CD4-positive, CD25-positive, alpha-beta regulatory T cell (primary cell): ENCODE results near the gene UBASH3A. TPM values are rescaled to one million over a fixed set of nuclear protein-coding genes. Genes with fewer than 3 reads are reported as not detected.
A peak's percentile ranks its signal among the peaks of the same experiment; 100 is the strongest.

Source experiments
- ATAC-seq, 2 donors: fragments of 150-1000 bp; cut with Tn5 transposase; one replicate each; pipeline ENCODE4 v1.10.0; 2021; ENCODE audit warnings: low read depth in 2 of 2, moderate number of reproducible peaks in 2 of 2, moderate library complexity in 1 of 2
- DNase-seq, 3 donors: peaks; one replicate each; pipeline versions ENCODE4 v3.0.0 to v3.0.0-alpha.2; 2012 to 2022; ENCODE audit warnings: mixed read lengths in 1 of 3
- H3K27ac ChIP-seq: one replicate; pipeline ENCODE4 v1.7.0; 2013; ENCODE audit warnings: mild to moderate bottlenecking, low read length; ENCODE audit not compliant: insufficient read depth, poor library complexity, severe bottlenecking
- H3K27me3 ChIP-seq: one replicate; pipeline ENCODE4 v1.7.0; 2013; ENCODE audit warnings: low read length; ENCODE audit not compliant: control insufficient read depth, insufficient read depth
- H3K36me3 ChIP-seq: one replicate; pipeline ENCODE4 v1.7.0; 2013; ENCODE audit warnings: mild to moderate bottlenecking, low read length, moderate library complexity; ENCODE audit not compliant: control insufficient read depth, insufficient read depth
- H3K4me1 ChIP-seq: 2 replicates; pipeline ENCODE4 v1.7.0; 2013; ENCODE audit warnings: mild to moderate bottlenecking, low read length; ENCODE audit not compliant: insufficient read depth, control insufficient read depth, poor library complexity, severe bottlenecking
- H3K4me3 ChIP-seq: one replicate; pipeline ENCODE4 v1.7.0; 2013; ENCODE audit warnings: low read depth, mild to moderate bottlenecking, low read length, moderate library complexity
- H3K9me3 ChIP-seq, 2 experiments: 1 replicate in 1 of 2; 2 replicates in 1 of 2; pipeline ENCODE4 v1.7.0; 2013; ENCODE audit warnings: low read length in 2 of 2, mild to moderate bottlenecking in 1 of 2, moderate library complexity in 1 of 2; ENCODE audit not compliant: control insufficient read depth in 2 of 2
- H3K27ac Mint-ChIP-seq, 3 donors: one replicate each; pipeline ENCODE4 v1.8.0; 2020 to 2022; ENCODE audit warnings: mild to moderate bottlenecking in 3 of 3, mixed read lengths in 3 of 3, moderate library complexity in 2 of 3
- H3K27me3 Mint-ChIP-seq: one replicate; pipeline ENCODE4 v1.8.0; 2022; ENCODE audit warnings: mild to moderate bottlenecking, mixed read lengths
- H3K36me3 Mint-ChIP-seq: one replicate; pipeline ENCODE4 v1.8.0; 2020; ENCODE audit warnings: mixed read lengths
- H3K4me1 Mint-ChIP-seq, 4 donors: one replicate each; pipeline ENCODE4 v1.8.0; 2020 to 2022; ENCODE audit warnings: mixed read lengths in 4 of 4, mild to moderate bottlenecking in 1 of 4
- H3K4me3 Mint-ChIP-seq, 4 donors: one replicate each; pipeline ENCODE4 v1.8.0; 2020 to 2022; ENCODE audit warnings: mild to moderate bottlenecking in 4 of 4, mixed read lengths in 4 of 4, moderate library complexity in 3 of 4
- H3K9me3 Mint-ChIP-seq, 7 donors: one replicate each; pipeline ENCODE4 v1.8.0; 2020 to 2022; ENCODE audit warnings: mixed read lengths in 7 of 7, mild to moderate bottlenecking in 3 of 7, moderate library complexity in 2 of 7
- polyA plus RNA-seq, 4 donors: library from polyadenylated mRNA; unstranded; fragments of 300-500 nt; fragmentation: Illumina TruSeq; gene quantifications; one replicate each; pipeline ENCODE4 v1.2.3, GENCODE V29; 2021
- total RNA-seq: library from RNA; stranded (reverse); gene quantifications from one replicate; pipeline ENCODE4 v1.2.3, GENCODE V29; 2022

The UBASH3A gene
- total and polyA plus RNA-seq, 5 donors from 2014 or later, result 36.2 to 56.0 (median 47.9) TPM

- peak overlapping the region in 1 of 3 donors; percentile 72 for H3K27ac Mint-ChIP-seq
- no peak for ATAC-seq
These were observed 75.9 kb downstream of the UBASH3A start for GRCh38 chr21:42479582-42479981.

GRCh38 chr21:42480736-42481135 is 77.0 kb downstream of the UBASH3A start:
- ATAC-seq (no peak), DNase-seq (no peak)
- Histone ChIP-seq H3K27ac (no peak overlapping the region), H3K36me3 (no peaks in the 10 kb centered on the region), H3K9me3 (no peaks in the 10 kb centered on the region), H3K27me3 (peaks cover 8% of the 10 kb centered on the region), H3K4me1 (no peaks in the 10 kb centered on the region), H3K4me3 (no peak overlapping the region)
- H3K4me3 Mint-ChIP-seq, result no peak overlapping the region
- peaks cover 24% of the 10 kb centered on the region for H3K27me3 Mint-ChIP-seq
- H3K36me3 Mint-ChIP-seq, result no peaks in the 10 kb centered on the region
- H3K27ac Mint-ChIP-seq, result no peak overlapping the region
- H3K4me1 Mint-ChIP-seq, result no peaks in the 10 kb centered on the region
- no peaks in the 10 kb centered on the region for H3K9me3 Mint-ChIP-seq

More at GRCh38 chr21:42479582-42479981, 75.9 kb downstream of the UBASH3A start:
- H3K4me1 Mint-ChIP-seq, result peaks cover 0 to 2% (median under 1%) of the 10 kb centered on the region in 4 donors
- Histone ChIP-seq H3K4me3 (no peak overlapping the region), H3K27ac (no peak overlapping the region), H3K4me1 (no peaks in the 10 kb centered on the region), H3K9me3 (no peaks in the 10 kb centered on the region), H3K27me3 (peaks cover 2% of the 10 kb centered on the region), H3K36me3 (no peaks in the 10 kb centered on the region)
- H3K27me3 Mint-ChIP-seq, result peaks cover 23% of the 10 kb centered on the region
- no peaks in the 10 kb centered on the region for H3K36me3 Mint-ChIP-seq
- H3K9me3 Mint-ChIP-seq, result no peaks in the 10 kb centered on the region
- no peak overlapping the region for H3K4me3 Mint-ChIP-seq
- DNase-seq, result no peak

GRCh38 chr21:42481169-42481568 is 77.5 kb downstream of the UBASH3A start:
- H3K4me1 Mint-ChIP-seq, result no peaks in the 10 kb centered on the region
- no peak overlapping the region for H3K27ac Mint-ChIP-seq
- H3K9me3 Mint-ChIP-seq, result no peaks in the 10 kb centered on the region
- Histone ChIP-seq H3K27ac (no peak overlapping the region), H3K9me3 (no peaks in the 10 kb centered on the region), H3K4me1 (no peaks in the 10 kb centered on the region), H3K27me3 (peaks cover 8% of the 10 kb centered on the region), H3K36me3 (no peaks in the 10 kb centered on the region), H3K4me3 (no peak overlapping the region)
- DNase-seq (no peak), ATAC-seq (no peak)
- H3K36me3 Mint-ChIP-seq, result no peaks in the 10 kb centered on the region
- peaks cover 24% of the 10 kb centered on the region for H3K27me3 Mint-ChIP-seq
- no peak overlapping the region for H3K4me3 Mint-ChIP-seq

GRCh38 chr21:42484966-42485365 is 81.3 kb downstream of the UBASH3A start:
- no peak overlapping the region for H3K27ac Mint-ChIP-seq
- ATAC-seq (no peak), DNase-seq (no peak)
- Histone ChIP-seq H3K27ac (no peak overlapping the region), H3K27me3 (peaks cover 13% of the 10 kb centered on the region), H3K9me3 (no peaks in the 10 kb centered on the region), H3K36me3 (no peaks in the 10 kb centered on the region), H3K4me1 (no peaks in the 10 kb centered on the region), H3K4me3 (no peak overlapping the region)
- peaks cover 0 to 2% (median 0%) of the 10 kb centered on the region in 7 donors for H3K9me3 Mint-ChIP-seq
- H3K4me3 Mint-ChIP-seq, result no peak overlapping the region
- peaks cover 40% of the 10 kb centered on the region for H3K27me3 Mint-ChIP-seq
- no peaks in the 10 kb centered on the region for H3K36me3 Mint-ChIP-seq
- H3K4me1 Mint-ChIP-seq, result no peaks in the 10 kb centered on the region

DNA sequence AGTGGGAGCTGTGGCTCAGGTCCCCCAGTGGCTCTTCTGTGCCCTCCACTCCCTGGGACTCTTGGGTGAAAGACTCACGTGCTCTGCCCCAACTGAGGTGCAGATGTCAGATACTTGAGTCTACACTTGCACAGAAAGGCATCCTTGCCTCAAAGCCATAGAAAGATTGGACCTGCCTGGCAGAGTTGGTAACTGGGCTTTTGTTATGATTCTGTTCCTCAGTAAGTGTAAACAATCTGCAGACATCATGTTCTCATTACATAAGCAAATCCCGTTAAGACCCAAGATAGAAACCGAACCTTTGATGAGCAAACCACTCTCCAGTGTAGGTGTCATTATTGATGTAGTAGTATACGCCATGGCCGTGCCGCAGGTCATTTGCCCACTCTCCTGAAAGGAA is 82.4 kb downstream of the UBASH3A start:
- ATAC-seq (no peak), DNase-seq (no peak)
- H3K27me3 Mint-ChIP-seq, result peaks cover 43% of the 10 kb centered on the region
- no peaks in the 10 kb centered on the region for H3K36me3 Mint-ChIP-seq
- H3K9me3 ChIP-seq, result no peaks in the 10 kb centered on the region
- H3K36me3 ChIP-seq, result no peaks in the 10 kb centered on the region
- no peak overlapping the region for H3K4me3 ChIP-seq
- H3K27me3 ChIP-seq, result peaks cover 13% of the 10 kb centered on the region
- H3K27ac ChIP-seq, result no peak overlapping the region
- no peak overlapping the region for H3K27ac Mint-ChIP-seq
- H3K4me1 ChIP-seq, result no peaks in the 10 kb centered on the region
- peaks cover 0 to 2% (median 0%) of the 10 kb centered on the region in 7 donors for H3K9me3 Mint-ChIP-seq
- no peaks in the 10 kb centered on the region for H3K4me1 Mint-ChIP-seq
- H3K4me3 Mint-ChIP-seq, result no peak overlapping the region

- no peak overlapping the region for H3K4me3 ChIP-seq
- H3K36me3 ChIP-seq, result no peaks in the 10 kb centered on the region
- DNase-seq (no peak), ATAC-seq (no peak)
- no peaks in the 10 kb centered on the region for H3K36me3 Mint-ChIP-seq
- no peaks in the 10 kb centered on the region for H3K9me3 ChIP-seq
- H3K27me3 ChIP-seq, result peaks cover 13% of the 10 kb centered on the region
- H3K4me1 Mint-ChIP-seq, result no peaks in the 10 kb centered on the region
- no peak overlapping the region for H3K4me3 Mint-ChIP-seq
- H3K27ac Mint-ChIP-seq, result no peak overlapping the region
- peaks cover 40% of the 10 kb centered on the region for H3K27me3 Mint-ChIP-seq
- H3K27ac ChIP-seq, result no peak overlapping the region
- peaks cover 0 to 2% (median 0%) of the 10 kb centered on the region in 7 donors for H3K9me3 Mint-ChIP-seq
- no peaks in the 10 kb centered on the region for H3K4me1 ChIP-seq
These were observed 82.8 kb downstream of the UBASH3A start for GRCh38 chr21:42486531-42486930.

GRCh38 chr21:42489006-42489563 is 85.4 kb downstream of the UBASH3A start:
- Histone ChIP-seq H3K27ac (no peak overlapping the region), H3K4me1 (no peaks in the 10 kb centered on the region), H3K27me3 (peaks cover 10% of the 10 kb centered on the region), H3K4me3 (no peak overlapping the region), H3K9me3 (no peaks in the 10 kb centered on the region), H3K36me3 (no peaks in the 10 kb centered on the region)
- ATAC-seq (no peak), DNase-seq (no peak)
- peaks cover 0 to 2% (median 0%) of the 10 kb centered on the region in 7 donors for H3K9me3 Mint-ChIP-seq
- peaks cover 0 to 4% (median 0%) of the 10 kb centered on the region in 4 donors for H3K4me1 Mint-ChIP-seq
- H3K27ac Mint-ChIP-seq, result no peak overlapping the region
- H3K36me3 Mint-ChIP-seq, result no peaks in the 10 kb centered on the region
- no peak overlapping the region for H3K4me3 Mint-ChIP-seq
- H3K27me3 Mint-ChIP-seq, result peaks cover 44% of the 10 kb centered on the region

GRCh38 chr21:42489991-42490390 is 86.3 kb downstream of the UBASH3A start:
- peaks cover 0 to 2% (median 0%) of the 10 kb centered on the region in 7 donors for H3K9me3 Mint-ChIP-seq
- Histone ChIP-seq H3K9me3 (no peaks in the 10 kb centered on the region), H3K27me3 (peaks cover 8% of the 10 kb centered on the region), H3K4me3 (no peak overlapping the region), H3K4me1 (no peaks in the 10 kb centered on the region), H3K36me3 (no peaks in the 10 kb centered on the region), H3K27ac (no peak overlapping the region)
- ATAC-seq (no peak), DNase-seq (no peak)
- no peak overlapping the region for H3K4me3 Mint-ChIP-seq
- peaks cover 0 to 4% (median 0%) of the 10 kb centered on the region in 4 donors for H3K4me1 Mint-ChIP-seq
- H3K36me3 Mint-ChIP-seq, result no peaks in the 10 kb centered on the region
- peaks cover 37% of the 10 kb centered on the region for H3K27me3 Mint-ChIP-seq
- no peak overlapping the region for H3K27ac Mint-ChIP-seq
